GM12892 (cell line): ENCODE data around the gene ARL15.

ENCODE experiments used
- POLR2AphosphoS5 ChIP-seq: IDR thresholded peaks from 2 replicates; pipeline ENCODE4 v1.6.1; 2011; ENCODE audit warnings: low read depth, low read length, control low read depth
- TAF1 ChIP-seq: IDR thresholded peaks from 2 replicates; pipeline ENCODE4 v1.6.1; 2011; ENCODE audit warnings: low read depth, mild to moderate bottlenecking, control low read depth, low read length, borderline replicate concordance

DNA sequence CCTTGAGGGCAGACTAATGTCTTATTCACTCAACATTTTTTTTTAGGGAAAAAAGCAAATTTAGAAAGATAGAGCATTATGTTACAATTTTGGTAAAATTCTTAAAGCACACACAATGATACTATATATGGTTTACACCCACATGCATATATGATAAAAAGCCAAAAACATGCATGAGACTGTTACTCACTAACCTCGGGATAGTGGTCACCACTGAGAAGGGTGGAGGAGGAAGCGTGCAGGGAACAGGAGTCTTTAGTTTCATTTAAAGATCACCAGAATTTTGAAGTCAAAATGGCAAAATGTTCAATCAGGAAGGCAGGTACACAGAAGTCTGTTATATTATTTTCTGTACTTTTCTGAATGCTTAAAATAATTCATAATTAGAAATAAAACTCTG lies 9.2 kb downstream of the ARL15 start:
- TF ChIP-seq TAF1 (no peak), POLR2AphosphoS5 (no peak)
